ENCODE results near the gene OLA1.

The OLA1 gene

DNA sequence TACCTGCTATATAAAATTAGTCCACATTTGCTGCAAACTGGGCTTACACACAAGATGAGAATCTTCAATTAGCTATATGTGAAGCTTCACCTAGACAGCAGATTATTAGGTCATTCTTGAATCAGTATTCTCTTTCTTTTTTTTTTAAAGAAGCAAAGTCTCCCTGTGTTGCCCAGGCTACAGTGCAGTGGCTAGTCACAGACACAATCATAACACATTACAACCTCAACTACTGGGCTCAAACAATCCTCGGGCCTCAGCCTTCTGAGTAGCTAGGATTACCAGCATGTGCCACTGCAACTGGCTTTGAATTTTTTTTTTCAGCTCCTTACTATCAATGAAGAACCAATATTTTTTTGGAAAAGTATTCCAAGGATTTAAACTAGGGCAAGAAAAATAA lies 30.5 kb downstream of the OLA1 start:
- H3K4ac ChIP-seq (ENCODE audit: low read depth, low read length): no peak overlapping the region
- peaks cover 1% of the 10 kb centered on the region for H3K4me1 ChIP-seq (ENCODE audit: control insufficient read depth, low read depth, low read length)
- H2AK5ac ChIP-seq (ENCODE audit: low read length): no peak overlapping the region
- H4K8ac ChIP-seq (ENCODE audit: low read depth, low read length): no peak overlapping the region
- no peak overlapping the region for H2BK15ac ChIP-seq (replicated peaks; ENCODE audit: low read depth)
- no peak overlapping the region for H3K27ac ChIP-seq (ENCODE audit: low read depth, low read length)
- H3K4me3 ChIP-seq (ENCODE audit: low read length): no peak overlapping the region
- no peak overlapping the region for H3K23ac ChIP-seq (ENCODE audit: low read length)
- peaks cover 2% of the 10 kb centered on the region for H3K79me1 ChIP-seq (ENCODE audit: low read length)
- H3K79me2 ChIP-seq (ENCODE audit: control insufficient read depth, insufficient read depth, low read length): peaks cover 4% of the 10 kb centered on the region
- H4K5ac ChIP-seq (ENCODE audit: low read length): no peak overlapping the region
- no peaks in the 10 kb centered on the region for H3K36me3 ChIP-seq (ENCODE audit: control insufficient read depth, insufficient read depth, low read length)
- H3K18ac ChIP-seq (ENCODE audit: low read length): no peak overlapping the region
- no CpG with 5 or more reads among the region's 1 CpG for WGBS (ENCODE audit: extremely low coverage, insufficient coverage, low lambda C conversion rate)
- no peak overlapping the region for H2BK120ac ChIP-seq (ENCODE audit: low read depth, low read length)
- no peak overlapping the region for H3K4me2 ChIP-seq (ENCODE audit: low read length)
- H3K27me3 ChIP-seq (ENCODE audit: insufficient read depth, low read length, poor library complexity): no peaks in the 10 kb centered on the region
- H2BK5ac ChIP-seq (ENCODE audit: low read length): no peak overlapping the region
- no peak overlapping the region for H3K56ac ChIP-seq (ENCODE audit: low read length)
- DNase-seq: no peak
- H3K9ac ChIP-seq (ENCODE audit: low read length): no peak overlapping the region

DNA sequence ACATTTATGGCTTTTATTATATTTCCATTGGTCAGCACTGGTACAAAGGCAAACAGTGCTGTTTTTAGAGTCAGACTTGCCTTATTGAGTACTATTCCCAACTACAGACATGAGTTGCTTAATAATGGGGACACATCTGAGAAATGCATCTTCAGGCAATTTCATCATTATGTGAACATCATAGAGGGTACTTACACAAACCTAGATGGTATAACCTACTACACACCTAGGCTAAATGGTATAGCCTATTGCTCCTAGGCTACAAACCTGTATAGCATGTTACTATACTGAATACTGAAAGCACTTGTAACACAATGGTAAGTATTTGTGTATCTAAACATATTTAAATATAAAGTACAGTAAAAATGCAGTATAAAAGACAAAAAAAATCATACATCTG lies 36.4 kb downstream of the OLA1 start:
- peaks cover 2% of the 10 kb centered on the region for H3K79me2 ChIP-seq (ENCODE audit: control insufficient read depth, insufficient read depth, low read length)
- H3K18ac ChIP-seq (ENCODE audit: low read length): no peak overlapping the region
- H3K9ac ChIP-seq (ENCODE audit: low read length): no peak overlapping the region
- no peaks in the 10 kb centered on the region for H3K79me1 ChIP-seq (ENCODE audit: low read length)
- no peak overlapping the region for H2BK120ac ChIP-seq (ENCODE audit: low read depth, low read length)
- H4K8ac ChIP-seq (ENCODE audit: low read depth, low read length): no peak overlapping the region
- no peak overlapping the region for H3K27ac ChIP-seq (ENCODE audit: low read depth, low read length)
- no peak overlapping the region for H2BK5ac ChIP-seq (ENCODE audit: low read length)
- H4K5ac ChIP-seq (ENCODE audit: low read length): no peak overlapping the region
- no peak for DNase-seq
- H3K56ac ChIP-seq (ENCODE audit: low read length): no peak overlapping the region
- H2AK5ac ChIP-seq (ENCODE audit: low read length): no peak overlapping the region
- H3K23ac ChIP-seq (ENCODE audit: low read length): no peak overlapping the region
- no peaks in the 10 kb centered on the region for H3K36me3 ChIP-seq (ENCODE audit: control insufficient read depth, insufficient read depth, low read length)
- H3K4me3 ChIP-seq (ENCODE audit: low read length): no peak overlapping the region
- H3K27me3 ChIP-seq (ENCODE audit: insufficient read depth, low read length, poor library complexity): no peaks in the 10 kb centered on the region
- H3K4ac ChIP-seq (ENCODE audit: low read depth, low read length): no peak overlapping the region
- H2BK15ac ChIP-seq (replicated peaks; ENCODE audit: low read depth): no peak overlapping the region
- H3K4me2 ChIP-seq (ENCODE audit: low read length): no peak overlapping the region
- H3K4me1 ChIP-seq (ENCODE audit: control insufficient read depth, low read depth, low read length): peaks cover 7% of the 10 kb centered on the region

DNA sequence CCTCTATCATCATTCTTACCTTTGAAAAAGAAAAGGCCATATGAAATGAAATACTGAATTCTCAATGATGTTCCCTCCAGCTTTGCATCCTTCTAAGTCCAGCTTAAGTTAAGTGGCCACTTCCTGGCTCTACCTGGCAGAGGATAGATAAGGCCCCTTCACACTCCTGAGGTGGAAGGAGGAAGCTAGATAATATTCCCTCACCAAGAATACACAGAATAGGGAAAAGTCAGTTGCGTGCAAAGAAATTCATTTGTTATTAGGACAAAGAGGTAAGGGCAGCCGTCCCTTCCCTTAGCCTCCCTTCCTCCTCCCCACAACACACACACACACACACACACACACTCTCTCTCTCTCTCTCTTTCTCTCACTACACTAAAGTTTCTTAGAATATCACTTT lies 37.5 kb downstream of the OLA1 start:
- DNase-seq: peak; percentile 70

DNA sequence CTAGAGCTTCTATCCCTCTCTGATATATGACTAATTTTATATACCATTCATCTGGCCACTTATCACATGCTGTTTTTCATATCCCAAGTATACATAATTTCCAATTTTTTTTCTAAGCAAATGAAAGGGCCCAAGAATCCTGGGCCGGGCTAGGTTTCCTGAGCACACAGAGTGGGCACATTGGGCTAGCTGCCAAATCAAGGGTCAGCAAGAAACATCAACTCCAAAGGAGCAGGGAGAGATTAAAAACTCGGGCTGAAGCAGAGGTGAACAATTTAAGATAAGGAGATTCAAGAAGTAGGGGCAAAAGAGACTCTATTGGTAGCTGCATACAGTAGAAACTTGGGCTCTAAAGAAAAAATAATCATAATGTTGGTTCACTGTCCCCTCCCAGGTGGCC lies 39.0 kb downstream of the OLA1 start:
- no peak overlapping the region for H3K9ac ChIP-seq (ENCODE audit: low read length)
- H3K4ac ChIP-seq (ENCODE audit: low read depth, low read length): no peak overlapping the region
- H2BK15ac ChIP-seq (replicated peaks; ENCODE audit: low read depth): no peak overlapping the region
- peaks cover 4% of the 10 kb centered on the region for H3K79me2 ChIP-seq (ENCODE audit: control insufficient read depth, insufficient read depth, low read length)
- no peak overlapping the region for H2AK5ac ChIP-seq (ENCODE audit: low read length)
- no peak overlapping the region for H3K18ac ChIP-seq (ENCODE audit: low read length)
- no peak overlapping the region for H2BK5ac ChIP-seq (ENCODE audit: low read length)
- H3K4me2 ChIP-seq (ENCODE audit: low read length): no peak overlapping the region
- no peak overlapping the region for H3K27ac ChIP-seq (ENCODE audit: low read depth, low read length)
- H3K56ac ChIP-seq (ENCODE audit: low read length): no peak overlapping the region
- H3K36me3 ChIP-seq (ENCODE audit: control insufficient read depth, insufficient read depth, low read length): no peaks in the 10 kb centered on the region
- no peak overlapping the region for H3K23ac ChIP-seq (ENCODE audit: low read length)
- no peak overlapping the region for H2BK120ac ChIP-seq (ENCODE audit: low read depth, low read length)
- no peak overlapping the region for H4K8ac ChIP-seq (ENCODE audit: low read depth, low read length)
- no peak for DNase-seq
- no peak overlapping the region for H3K4me3 ChIP-seq (ENCODE audit: low read length)
- H3K79me1 ChIP-seq (ENCODE audit: low read length): peaks cover 5% of the 10 kb centered on the region
- H4K5ac ChIP-seq (ENCODE audit: low read length): no peak overlapping the region
- no peaks in the 10 kb centered on the region for H3K27me3 ChIP-seq (ENCODE audit: insufficient read depth, low read length, poor library complexity)
- WGBS (ENCODE audit: extremely low coverage, insufficient coverage, low lambda C conversion rate): no CpG with 5 or more reads among the region's 2 CpGs
- peaks cover 7% of the 10 kb centered on the region for H3K4me1 ChIP-seq (ENCODE audit: control insufficient read depth, low read depth, low read length)

More for the DNA sequence above, 37.5 kb downstream of the OLA1 start:
- no peak overlapping the region for H3K56ac ChIP-seq (ENCODE audit: low read length)
- WGBS (ENCODE audit: extremely low coverage, insufficient coverage, low lambda C conversion rate): no CpG with 5 or more reads among the region's 2 CpGs
- H3K9ac ChIP-seq (ENCODE audit: low read length): no peak overlapping the region
- no peak overlapping the region for H3K23ac ChIP-seq (ENCODE audit: low read length)
- H3K4me2 ChIP-seq (ENCODE audit: low read length): no peak overlapping the region
- peaks cover 2% of the 10 kb centered on the region for H3K79me2 ChIP-seq (ENCODE audit: control insufficient read depth, insufficient read depth, low read length)
- no peaks in the 10 kb centered on the region for H3K36me3 ChIP-seq (ENCODE audit: control insufficient read depth, insufficient read depth, low read length)
- no peaks in the 10 kb centered on the region for H3K27me3 ChIP-seq (ENCODE audit: insufficient read depth, low read length, poor library complexity)
- H3K4me1 ChIP-seq (ENCODE audit: control insufficient read depth, low read depth, low read length): peaks cover 7% of the 10 kb centered on the region
- no peaks in the 10 kb centered on the region for H3K79me1 ChIP-seq (ENCODE audit: low read length)
- H3K4ac ChIP-seq (ENCODE audit: low read depth, low read length): no peak overlapping the region
- no peak overlapping the region for H2BK120ac ChIP-seq (ENCODE audit: low read depth, low read length)
- H3K4me3 ChIP-seq (ENCODE audit: low read length): no peak overlapping the region
- no peak overlapping the region for H4K8ac ChIP-seq (ENCODE audit: low read depth, low read length)
- H2BK5ac ChIP-seq (ENCODE audit: low read length): no peak overlapping the region
- no peak overlapping the region for H2AK5ac ChIP-seq (ENCODE audit: low read length)
- H2BK15ac ChIP-seq (replicated peaks; ENCODE audit: low read depth): no peak overlapping the region
- H3K27ac ChIP-seq (ENCODE audit: low read depth, low read length): no peak overlapping the region
- no peak overlapping the region for H3K18ac ChIP-seq (ENCODE audit: low read length)
- no peak overlapping the region for H4K5ac ChIP-seq (ENCODE audit: low read length)

- Histone ChIP-seq H3K4me2 (ENCODE audit: low read length) (no peak overlapping the region), H2AK5ac (ENCODE audit: low read length) (no peak overlapping the region), H2BK5ac (ENCODE audit: low read length) (no peak overlapping the region), H3K9ac (ENCODE audit: low read length) (no peak overlapping the region), H3K4me3 (ENCODE audit: low read length) (no peak overlapping the region), H3K4ac (ENCODE audit: low read depth, low read length) (no peak overlapping the region), H2BK120ac (ENCODE audit: low read depth, low read length) (no peak overlapping the region), H2BK15ac (replicated peaks; ENCODE audit: low read depth) (no peak overlapping the region), H4K8ac (ENCODE audit: low read depth, low read length) (no peak overlapping the region), H4K5ac (ENCODE audit: low read length) (no peak overlapping the region), H3K4me1 (ENCODE audit: control insufficient read depth, low read depth, low read length) (peaks cover 7% of the 10 kb centered on the region), H3K27me3 (ENCODE audit: insufficient read depth, low read length, poor library complexity) (no peaks in the 10 kb centered on the region), H3K27ac (ENCODE audit: low read depth, low read length) (no peak overlapping the region), H3K56ac (ENCODE audit: low read length) (no peak overlapping the region), H3K79me1 (ENCODE audit: low read length) (peaks cover 5% of the 10 kb centered on the region), H3K23ac (ENCODE audit: low read length) (no peak overlapping the region), H3K18ac (ENCODE audit: low read length) (no peak overlapping the region), H3K36me3 (ENCODE audit: control insufficient read depth, insufficient read depth, low read length) (no peaks in the 10 kb centered on the region), H3K79me2 (ENCODE audit: control insufficient read depth, insufficient read depth, low read length) (peaks cover 4% of the 10 kb centered on the region)
- no peak for DNase-seq
- WGBS (ENCODE audit: extremely low coverage, insufficient coverage, low lambda C conversion rate): no CpG with 5 or more reads among the region's 4 CpGs
These were observed 40.3 kb downstream of the OLA1 start for GRCh38 chr2:174208026-174208425.

DNA sequence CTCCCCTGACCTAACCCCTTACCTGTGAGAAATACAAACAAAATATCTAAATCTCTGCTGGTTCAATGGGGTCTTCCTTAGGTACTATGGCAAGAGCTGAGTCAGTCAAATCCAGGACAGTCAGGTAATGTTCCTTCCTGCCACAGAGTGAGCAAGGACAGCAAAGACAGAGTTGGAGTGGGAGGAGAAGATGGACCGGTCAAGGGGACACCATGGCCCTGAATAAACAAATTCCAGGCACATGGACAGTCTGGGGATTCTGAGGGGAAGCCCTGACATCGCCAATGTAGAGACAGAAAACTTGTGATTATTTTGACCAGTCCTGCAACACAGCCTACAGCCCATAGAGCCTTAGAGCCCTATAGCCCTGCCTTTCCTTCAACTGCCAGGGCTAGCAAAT lies 42.8 kb downstream of the OLA1 start:
- Histone ChIP-seq H4K5ac (ENCODE audit: low read length) (no peak overlapping the region), H3K27ac (ENCODE audit: low read depth, low read length) (no peak overlapping the region)

More for the DNA sequence above, 42.8 kb downstream of the OLA1 start:
- no peak overlapping the region for H3K4me2 ChIP-seq (ENCODE audit: low read length)
- H3K4me1 ChIP-seq (ENCODE audit: control insufficient read depth, low read depth, low read length): peaks cover 3% of the 10 kb centered on the region
- H3K79me2 ChIP-seq (ENCODE audit: control insufficient read depth, insufficient read depth, low read length): peaks cover 4% of the 10 kb centered on the region
- no peak overlapping the region for H4K8ac ChIP-seq (ENCODE audit: low read depth, low read length)
- no peak overlapping the region for H2BK15ac ChIP-seq (replicated peaks; ENCODE audit: low read depth)
- peaks cover 5% of the 10 kb centered on the region for H3K79me1 ChIP-seq (ENCODE audit: low read length)
- H3K18ac ChIP-seq (ENCODE audit: low read length): no peak overlapping the region
- no peak overlapping the region for H3K4ac ChIP-seq (ENCODE audit: low read depth, low read length)
- no peak overlapping the region for H3K4me3 ChIP-seq (ENCODE audit: low read length)
- no peak overlapping the region for H3K56ac ChIP-seq (ENCODE audit: low read length)
- no peak overlapping the region for H2BK5ac ChIP-seq (ENCODE audit: low read length)
- H3K23ac ChIP-seq (ENCODE audit: low read length): no peak overlapping the region
- WGBS (ENCODE audit: extremely low coverage, insufficient coverage, low lambda C conversion rate): no CpG with 5 or more reads among the region's 2 CpGs
- no peak for DNase-seq
- no peak overlapping the region for H3K9ac ChIP-seq (ENCODE audit: low read length)
- no peaks in the 10 kb centered on the region for H3K27me3 ChIP-seq (ENCODE audit: insufficient read depth, low read length, poor library complexity)
- no peak overlapping the region for H2BK120ac ChIP-seq (ENCODE audit: low read depth, low read length)
- no peak overlapping the region for H2AK5ac ChIP-seq (ENCODE audit: low read length)
- H3K36me3 ChIP-seq (ENCODE audit: control insufficient read depth, insufficient read depth, low read length): no peaks in the 10 kb centered on the region

Data from mesendoderm (in vitro differentiated cells).